Measurements from ENCODE around the gene KMT2E.
"Not testable (repeated sequence)": the region's sequence is repeated elsewhere in the genome, so short reads cannot be mapped to it uniquely, and the experiment has no call there.

KMT2E gene

GRCh38 chr7:105027176-105027853 lies 13.3 kb downstream of the KMT2E start:
- no peak for DNase-seq (ENCODE audit: low read depth)

DNA sequence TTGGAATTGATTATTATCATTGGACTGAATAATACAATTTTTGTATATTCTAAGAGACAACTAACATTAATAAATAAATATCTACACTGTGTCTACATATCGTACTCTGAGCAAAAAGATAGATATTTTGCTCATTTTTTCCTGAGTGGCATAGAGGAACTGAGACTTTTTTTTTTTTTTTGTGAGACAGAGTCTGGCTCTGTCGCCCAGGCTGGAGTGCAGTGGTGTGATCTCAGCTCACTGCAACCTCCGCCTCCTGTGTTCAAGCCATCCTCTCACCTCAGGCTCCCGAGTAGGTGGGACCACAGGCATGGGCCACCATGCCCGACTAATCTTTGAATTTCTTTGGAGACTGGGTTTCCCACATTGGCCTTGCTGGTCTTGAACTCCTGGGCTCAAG lies 14.0 kb downstream of the KMT2E start:
- no peak for DNase-seq (ENCODE audit: low read depth)

DNA sequence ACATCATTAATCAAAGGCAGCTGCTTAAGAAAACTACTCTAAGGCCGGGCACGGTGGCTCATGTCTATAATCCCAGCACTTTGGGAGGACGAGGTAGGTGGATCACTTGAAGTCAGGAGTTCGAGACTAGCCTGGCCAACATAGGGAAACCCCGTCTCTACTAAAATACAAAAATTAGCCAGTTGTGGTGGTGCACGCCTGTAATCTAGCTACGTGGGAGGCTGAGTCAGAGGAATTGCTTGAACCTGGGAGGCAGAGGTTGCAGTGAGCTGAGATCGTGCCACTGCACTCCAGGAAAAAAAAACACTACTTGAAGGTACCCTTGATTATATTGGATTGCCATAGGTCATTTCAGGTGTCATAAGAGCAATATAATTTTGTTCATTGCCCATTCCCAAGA lies 14.9 kb downstream of the KMT2E start:
- not testable (repeated sequence) for DNase-seq (ENCODE audit: low read depth)

DNA sequence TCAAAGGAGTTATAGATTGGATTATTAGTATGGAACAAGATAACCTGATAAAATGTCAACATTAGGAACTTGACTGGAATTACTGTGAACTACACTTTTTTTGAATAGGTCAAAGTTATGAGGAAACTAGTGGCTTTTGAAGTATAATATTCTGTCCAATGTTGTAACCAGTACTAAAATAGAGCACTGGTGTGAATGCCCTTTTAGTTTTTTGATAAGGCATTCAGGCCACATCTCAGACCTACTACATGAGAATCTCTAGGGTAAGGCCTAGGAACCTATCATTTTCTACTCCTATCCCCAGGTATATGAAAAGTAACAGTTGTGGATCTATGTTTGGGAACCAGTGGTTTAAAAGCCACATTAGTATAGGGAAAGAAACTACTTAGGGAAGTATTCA lies 16.4 kb downstream of the KMT2E start:
- DNase-seq (ENCODE audit: low read depth): no peak

DNA sequence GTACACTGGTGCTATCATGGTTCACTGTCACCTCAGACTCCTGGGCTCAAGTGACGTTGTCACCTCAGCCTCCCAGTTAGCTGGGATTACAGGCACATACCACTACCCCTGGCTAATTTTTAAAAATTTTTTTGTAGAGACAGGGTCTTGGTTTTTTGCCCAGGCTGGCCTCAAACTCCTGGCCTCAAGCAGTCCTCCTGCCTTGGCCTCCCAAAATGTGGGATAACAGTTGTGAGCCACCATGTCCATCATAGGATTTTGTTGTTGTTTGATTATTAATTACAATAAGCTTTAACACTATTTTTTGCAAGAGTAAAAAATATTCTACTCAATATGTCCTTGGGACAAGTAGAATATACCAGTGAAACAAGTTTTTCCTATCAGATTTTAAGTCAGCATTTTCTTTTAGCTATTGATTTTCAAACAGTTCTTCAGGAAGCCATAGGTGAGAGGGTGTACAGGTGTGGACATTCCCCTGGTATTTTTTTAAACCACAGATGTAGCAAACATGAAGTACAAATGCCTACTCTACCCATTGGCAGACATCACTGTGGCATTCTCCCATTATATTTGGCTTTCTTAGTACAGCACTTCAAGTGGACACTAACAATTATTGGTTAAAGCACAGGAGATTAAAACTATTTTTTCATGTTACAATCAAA lies 18.7 kb downstream of the KMT2E start:
- DNase-seq (ENCODE audit: low read depth): no peak

DNA sequence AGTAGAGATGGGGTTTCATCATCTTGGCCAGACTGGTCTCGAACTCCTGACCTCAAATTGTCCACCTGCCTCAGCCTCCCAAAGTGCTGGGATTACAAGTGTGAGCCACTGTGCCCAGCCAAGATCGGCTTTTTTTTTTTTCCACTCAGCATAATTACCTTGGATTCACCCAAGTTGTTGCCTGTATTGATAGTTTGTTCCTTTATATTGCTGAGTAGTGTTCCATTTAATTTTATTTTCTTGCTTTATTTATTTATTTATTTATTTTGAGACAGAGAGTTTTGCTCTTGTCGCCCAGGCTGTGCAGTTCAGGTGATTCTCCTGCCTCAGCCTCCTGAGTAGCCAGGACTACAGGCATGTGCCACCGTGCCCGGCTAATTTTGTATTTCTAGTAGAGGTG lies 21.3 kb downstream of the KMT2E start:
- DNase-seq (ENCODE audit: low read depth): no peak

- DNase-seq (ENCODE audit: low read depth): no peak
Observed at GRCh38 chr7:105036217-105037168, 22.5 kb downstream of the KMT2E start.

DNA sequence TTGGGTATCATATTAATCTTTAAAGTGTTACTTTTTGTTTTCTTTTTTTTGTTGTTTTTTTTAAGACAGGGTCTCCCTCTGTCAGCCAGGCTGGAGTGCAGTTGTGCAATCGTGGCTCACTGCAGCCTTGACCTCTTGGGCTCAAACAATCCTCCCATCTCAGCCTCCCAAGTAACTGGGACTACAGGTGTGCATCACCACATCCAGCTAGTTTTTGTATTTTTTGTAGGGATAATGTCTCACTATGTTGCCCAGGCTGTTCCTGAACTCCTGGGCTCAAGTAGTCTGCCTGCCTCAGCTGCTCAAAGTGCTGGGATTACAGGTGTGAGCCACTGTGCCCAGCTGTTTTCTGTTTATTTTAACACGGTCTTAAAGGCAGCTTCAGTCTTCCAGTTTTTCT lies 23.3 kb downstream of the KMT2E start:
- no peak for DNase-seq (ENCODE audit: low read depth)

- DNase-seq (ENCODE audit: low read depth): no peak
Observed at GRCh38 chr7:105044449-105045070, 30.6 kb downstream of the KMT2E start.

DNA sequence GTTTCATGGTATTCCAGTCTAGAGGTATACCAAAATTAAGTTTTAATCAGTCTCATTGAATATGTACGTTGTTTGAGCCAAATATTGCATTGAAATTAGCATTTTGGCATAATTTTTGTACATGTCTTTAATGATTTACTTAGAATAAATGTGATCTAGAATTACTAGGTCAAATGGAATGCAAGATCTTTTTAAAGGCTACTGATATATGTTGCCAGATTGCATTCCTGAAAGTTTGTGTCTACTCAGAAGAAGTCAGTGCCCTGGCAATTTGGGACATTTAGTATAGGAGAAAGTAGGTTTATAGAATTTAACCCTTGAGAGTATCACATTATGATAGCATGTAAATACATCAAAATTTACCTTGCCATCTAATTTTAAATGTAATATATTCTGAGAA lies 32.4 kb downstream of the KMT2E start:
- DNase-seq (ENCODE audit: low read depth): no peak

DNA sequence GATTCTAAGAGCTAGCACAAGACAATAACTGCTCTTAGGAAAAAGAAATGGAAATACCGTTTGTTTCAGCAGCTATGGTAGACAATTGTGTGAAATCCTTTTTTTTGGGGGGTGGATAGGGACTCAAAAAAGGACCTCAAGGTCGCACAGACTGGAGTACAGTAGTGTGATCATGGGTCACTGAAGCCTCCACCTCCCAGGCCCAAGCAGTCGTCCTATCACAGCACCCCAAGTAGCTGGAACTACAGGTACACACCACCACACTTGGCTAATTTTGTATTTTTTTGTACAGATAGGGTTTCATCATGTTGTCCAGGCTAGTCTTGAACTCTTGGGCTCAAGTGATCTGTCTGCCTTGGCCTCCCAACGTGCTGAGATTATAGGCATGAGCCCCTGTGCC lies 33.9 kb downstream of the KMT2E start:
- no peak for DNase-seq (ENCODE audit: low read depth)

DNA sequence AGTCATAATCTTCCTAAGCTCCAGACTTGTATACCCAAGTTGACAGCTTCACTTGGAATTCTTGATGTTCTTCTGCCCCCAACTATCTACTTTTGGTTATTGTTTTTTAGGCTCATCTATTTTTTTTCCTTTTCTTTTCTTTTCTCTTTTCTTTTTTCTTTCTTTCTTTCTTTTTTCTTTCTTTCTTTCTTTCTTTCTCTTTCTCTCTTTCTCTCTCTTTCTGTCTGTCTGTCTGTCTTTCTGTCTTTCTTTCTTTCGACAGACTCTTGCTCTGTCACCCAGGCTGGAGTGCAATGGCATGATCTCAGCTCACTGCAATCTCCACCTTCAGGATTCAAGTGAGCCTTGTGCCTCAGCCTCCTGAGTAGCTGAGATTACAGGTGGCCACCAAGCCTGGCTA lies 36.5 kb downstream of the KMT2E start:
- no peak for DNase-seq (ENCODE audit: low read depth)

DNA sequence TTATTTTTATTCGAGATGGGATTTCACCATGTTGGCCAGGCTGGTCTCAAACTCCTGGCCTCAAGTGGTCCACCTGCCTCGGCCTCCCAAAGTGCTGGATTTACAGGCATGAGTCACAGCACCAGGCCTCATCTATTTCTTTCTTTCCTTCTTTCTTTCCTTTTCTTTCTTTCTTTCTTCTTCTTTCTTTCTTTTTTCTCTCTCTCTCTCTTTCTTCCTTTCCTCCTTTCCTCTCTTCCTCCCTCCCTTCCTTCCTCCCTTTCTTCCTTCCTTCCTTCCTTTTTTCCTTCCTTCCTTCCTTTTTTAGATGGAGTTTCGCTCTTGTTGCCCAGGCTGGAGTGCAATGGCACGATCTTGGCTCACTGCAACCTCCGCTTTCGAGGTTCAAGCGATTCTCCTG lies 36.9 kb downstream of the KMT2E start:
- DNase-seq (ENCODE audit: low read depth): not testable (repeated sequence)

GRCh38 chr7:105055084-105055483 lies 41.1 kb downstream of the KMT2E start:
- DNase-seq (ENCODE audit: low read depth): no peak

GRCh38 chr7:105055621-105056020 lies 41.6 kb downstream of the KMT2E start:
- DNase-seq (ENCODE audit: low read depth): no peak

- DNase-seq (ENCODE audit: low read depth): no peak
Observed at GRCh38 chr7:105057472-105057871, 43.5 kb downstream of the KMT2E start.

DNA sequence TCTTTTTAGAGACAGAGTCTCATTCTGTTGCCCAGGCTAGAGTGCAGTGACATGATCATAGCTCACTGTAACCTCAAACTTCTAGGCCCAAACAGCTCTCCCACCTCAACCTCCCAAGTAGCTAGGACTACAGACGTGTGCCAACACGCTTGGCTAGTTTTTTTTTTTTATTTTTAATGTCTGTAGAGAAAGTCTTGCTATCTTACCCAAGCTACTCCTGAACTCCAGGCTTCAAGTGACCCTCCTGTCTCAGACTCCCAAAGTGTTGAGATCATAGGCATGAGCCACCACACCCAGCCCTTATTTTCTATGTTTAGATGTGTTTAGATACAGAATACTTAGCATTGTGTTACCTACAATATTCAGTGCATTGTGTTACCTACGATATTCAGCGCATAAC lies 46.4 kb downstream of the KMT2E start:
- no peak for DNase-seq (ENCODE audit: low read depth)

DNA sequence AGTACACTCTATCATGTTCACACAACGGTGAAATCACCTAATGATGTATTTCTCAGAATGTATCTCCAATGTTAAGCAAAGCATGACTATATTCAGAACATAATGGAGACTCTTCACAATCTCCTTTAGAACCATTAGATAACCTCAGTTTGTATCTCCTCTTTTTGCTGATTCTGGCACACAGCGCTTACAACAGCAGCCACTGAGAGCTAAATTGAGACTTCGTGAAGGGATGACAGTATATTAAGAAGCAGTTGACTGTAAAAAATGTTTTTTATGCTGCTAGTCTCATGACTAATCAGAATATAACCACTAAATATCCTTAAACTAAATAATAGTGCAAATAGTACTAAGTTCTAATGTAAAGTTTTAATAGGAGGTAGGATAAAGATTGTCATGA lies 46.9 kb downstream of the KMT2E start:
- DNase-seq (ENCODE audit: low read depth): no peak

DNA sequence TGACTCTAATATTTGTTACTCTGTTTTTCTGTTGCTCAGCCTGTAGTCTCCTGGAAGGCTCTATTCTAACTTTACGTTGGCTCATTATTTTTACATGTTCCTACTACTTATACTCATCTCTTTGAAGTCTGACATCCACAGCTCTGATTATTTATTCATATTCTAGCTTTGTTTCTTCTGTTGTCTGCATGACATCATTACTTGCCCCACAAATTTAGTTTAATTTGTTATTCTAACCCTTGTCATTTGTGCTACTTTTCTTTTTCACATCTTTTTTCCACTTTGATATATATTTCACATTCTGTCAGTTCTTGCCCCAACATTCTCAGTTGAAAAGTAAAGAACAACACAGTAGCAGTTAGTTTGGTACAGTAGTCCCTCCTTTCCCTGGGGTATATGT lies 51.1 kb downstream of the KMT2E start:
- DNase-seq (ENCODE audit: low read depth): no peak

- no peak for DNase-seq (ENCODE audit: low read depth)
Observed at GRCh38 chr7:105067691-105068090, 53.7 kb downstream of the KMT2E start.

DNA sequence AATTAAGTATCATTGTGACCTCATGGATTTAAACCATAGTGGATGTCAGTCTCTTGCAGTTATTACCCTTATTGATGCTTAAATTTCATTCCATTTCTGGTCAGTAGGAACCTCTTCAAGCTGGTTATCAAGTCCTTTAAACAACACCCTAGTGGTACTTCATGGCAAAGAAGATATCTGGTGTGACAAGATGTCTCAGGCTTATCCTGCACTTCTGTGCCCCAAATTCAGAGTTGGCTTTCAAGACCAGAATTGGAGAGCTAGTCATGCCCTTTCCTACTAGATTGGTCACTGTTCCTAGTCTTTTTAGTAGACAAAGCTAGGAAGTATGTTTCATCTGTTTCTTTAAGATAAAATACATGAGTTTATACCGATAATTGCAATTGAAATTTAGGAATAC lies 54.9 kb downstream of the KMT2E start:
- DNase-seq (ENCODE audit: low read depth): no peak

DNA sequence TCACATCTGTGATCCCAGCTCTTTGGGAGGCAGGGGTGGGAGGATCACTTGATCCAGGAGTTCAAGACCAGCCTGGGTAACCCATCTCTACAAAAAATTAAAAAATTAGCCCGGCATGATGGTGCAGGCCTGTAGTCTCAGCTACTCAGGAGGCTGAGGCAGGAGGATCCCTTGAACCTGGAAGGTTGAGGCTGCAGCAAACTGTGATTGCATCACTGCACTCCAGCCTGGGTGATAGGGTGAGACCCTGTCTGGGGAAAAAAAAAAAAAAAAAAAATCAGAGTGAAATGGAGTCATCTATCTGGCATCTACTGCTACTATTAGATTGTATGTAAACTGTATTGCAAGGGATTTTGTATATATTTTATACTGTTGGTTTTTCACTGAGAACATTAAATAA lies 59.1 kb downstream of the KMT2E start:
- DNase-seq (ENCODE audit: low read depth): no peak

DNA sequence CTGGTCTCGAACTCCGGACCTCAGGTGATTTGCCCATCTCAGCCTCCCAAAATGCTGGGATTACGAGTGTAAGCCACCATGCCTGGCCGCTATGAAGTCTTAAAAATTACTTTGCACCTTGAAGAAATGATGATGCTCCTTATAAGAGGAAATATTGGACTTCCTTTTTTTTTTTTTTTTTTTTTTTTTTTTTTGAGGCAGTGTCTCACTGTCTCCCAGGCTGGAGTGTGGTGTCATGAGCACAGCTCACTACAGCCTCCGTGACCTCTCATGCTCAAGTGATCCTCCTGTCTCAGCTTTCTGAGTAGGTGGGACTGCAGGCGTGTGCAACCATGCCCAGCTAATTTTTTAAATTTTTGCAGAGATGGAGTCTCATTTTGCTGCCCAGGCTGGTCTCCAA lies 65.3 kb downstream of the KMT2E start:
- no peak for DNase-seq (ENCODE audit: low read depth)

All from stimulated activated CD8-positive, alpha-beta memory T cell treated with anti-CD3 and anti-CD28 coated beads, Interleukin-15, amount 100 ng/mL, for 24 hours (primary cell).